K562 (cell line): ENCODE data around the gene C19orf85. TPM values are rescaled to one million over a fixed set of nuclear protein-coding genes. Genes with fewer than 3 reads are reported as not detected.

Source experiments
- ATF7 ChIP-seq: fragments of 450-650 bp; IDR thresholded peaks from 2 replicates; pipeline ENCODE4 v1.7.1; 2014; ENCODE audit warnings: mild to moderate bottlenecking, moderate library complexity
- CHD4 ChIP-seq: fragments of 200-600 bp; sonication (generic); IDR thresholded peaks from 3 replicates; pipeline ENCODE4 v1.6.1; 2012; ENCODE audit warnings: low read depth, mild to moderate bottlenecking, mixed read lengths, low read length, inconsistent platforms; ENCODE audit not compliant: insufficient read depth, insufficient replicate concordance, poor library complexity, severe bottlenecking
- FOXK2 ChIP-seq, 2 experiments: fragments of 450-650 bp; IDR thresholded peaks in 1 of 2; conservative IDR thresholded peaks in 1 of 2; 2 replicates each; pipeline ENCODE4 v1.6.1; 2016; ENCODE audit warnings: low read depth in 2 of 2, mild to moderate bottlenecking in 1 of 2
- FUS ChIP-seq: fragments of 200-400 bp; formaldehyde crosslinking; optimal IDR thresholded peaks from 2 replicates; pipeline ENCODE3; 2017; ENCODE audit warnings: low read depth, low read length
- HOMEZ ChIP-seq: fragments of 250-450 bp; sonication (Bioruptor Pico); IDR thresholded peaks from 2 replicates; pipeline ENCODE4 v1.4.0; 2020; ENCODE audit warnings: mild to moderate bottlenecking, moderate library complexity
- POLR3A ChIP-seq: IDR thresholded peaks from 2 replicates; pipeline ENCODE4 v1.6.1; 2011; ENCODE audit warnings: borderline replicate concordance, mild to moderate bottlenecking, moderate library complexity; ENCODE audit not compliant: insufficient read length, insufficient read depth; ENCODE audit errors: extremely low read depth
- ZNF318 ChIP-seq, 2 experiments: fragments of 450-650 bp; IDR thresholded peaks; 2 replicates each; pipeline ENCODE4 v1.6.1; 2016; ENCODE audit warnings: mild to moderate bottlenecking in 2 of 2, borderline replicate concordance in 1 of 2, low read depth in 1 of 2, moderate library complexity in 1 of 2
- polyA plus RNA-seq, 8 experiments: library from polyadenylated mRNA; depleted of rRNA in 4 of 8; stranded (reverse) in 5 of 8; unstranded in 3 of 8; fragments of >200 nt; fragmentation: Nextera tagmentation in 2 of 8; fragmentation: Illumina TruSeq in 1 of 8; extraction: Ambion mirVana in 2 of 8; extraction: Trizol in 1 of 8; gene quantifications; 2 replicates each; pipeline versions ENCODE4 v1.2.1 to v1.2.3, GENCODE V29; 2011 to 2014; ENCODE audit warnings: inconsistent platforms in 1 of 8, missing spikeins in 1 of 8
- total RNA-seq, 7 experiments: library from RNA; depleted of rRNA in 6 of 7; stranded (reverse); fragments of >200 nt in 6 of 7; fragmentation: Illumina TruSeq in 2 of 7; extraction: Trizol in 2 of 7; gene quantifications; 2 replicates each; pipeline versions ENCODE4 v1.2.1 to v1.2.3, GENCODE V29; 2011 to 2021; ENCODE audit warnings: low replicate concordance in 1 of 7

The C19orf85 gene
- total and polyA plus RNA-seq, 9 of the 15 experiments (the other 6 are each of a cell fraction or from before 2014, with no cell fraction given), result not detected

GRCh38 chr19:55461259-55461973, 3.1 kb downstream of the C19orf85 start, which contains the start of gene ISOC2 (continued):
- no peak for TF ChIP-seq HOMEZ (CRISPR knock-in tag)
- no peak for TF ChIP-seq ZNF318 (IDR thresholded peaks at IDR 0.05; ENCODE audit: borderline replicate concordance in 1 of 2, low read depth in 1 of 2)
- TF ChIP-seq POLR3A, result no peak
- peak; percentile 97 for TF ChIP-seq CHD4
- TF ChIP-seq ATF7, result peak; percentile 83
- no peak for TF ChIP-seq FUS
- TF ChIP-seq FOXK2 (conservative IDR thresholded peaks at IDR 0.05 in 1 of 2, IDR thresholded peaks at IDR 0.05 in 1 of 2; ENCODE audit: low read depth in 2 of 2), result peak in 1 of 2 experiments; percentile 57; a peak in 3 of 4 replicates
